HL-60 (cell line): ENCODE results near the gene ZG16B.

Experiments used
- DNase-seq, 2 experiments: peaks; one replicate each; pipeline ENCODE4 v3.0.0-alpha.2; 2010 to 2020; ENCODE audit warnings: low read depth in 1 of 2, low spot score in 1 of 2
- H3K27ac ChIP-seq: fragments of 250-450 bp; sonication (Bioruptor Pico); replicated peaks from 2 replicates; pipeline ENCODE4 v1.5.1; 2020; ENCODE audit warnings: mild to moderate bottlenecking, moderate library complexity
- H3K27me3 ChIP-seq: fragments of 250-450 bp; sonication (Bioruptor Pico); 2 replicates; pipeline ENCODE4 v1.5.1; 2021; ENCODE audit warnings: mild to moderate bottlenecking, moderate library complexity; ENCODE audit not compliant: insufficient read depth, poor library complexity, severe bottlenecking
- H3K4me3 ChIP-seq: replicated peaks from 2 replicates; pipeline ENCODE4 v1.5.1; 2011; ENCODE audit warnings: mild to moderate bottlenecking, control low read depth, low read length; ENCODE audit not compliant: insufficient read depth
- GABPA ChIP-seq: IDR thresholded peaks from 2 replicates; pipeline ENCODE4 v1.6.1; 2012; ENCODE audit warnings: low read depth
- POLR2AphosphoS5 ChIP-seq: IDR thresholded peaks from 2 replicates; pipeline ENCODE4 v1.6.1; 2012; ENCODE audit warnings: low read depth
- REST ChIP-seq: IDR thresholded peaks from 2 replicates; pipeline ENCODE4 v1.6.1; 2012; ENCODE audit warnings: low read depth; ENCODE audit not compliant: insufficient replicate concordance
- SPI1 ChIP-seq: IDR thresholded peaks from 2 replicates; pipeline ENCODE4 v1.6.1; 2012; ENCODE audit warnings: low read depth, mild to moderate bottlenecking, borderline replicate concordance
- TF ChIP-seq, protein P1 (sequence below): IDR thresholded peaks from one replicate; pipeline ENCODE4 v1.5.1; 2011; ENCODE audit warnings: low read length, control low read depth, inconsistent platforms; ENCODE audit not compliant: insufficient read depth

Gene ZG16B

DNA sequence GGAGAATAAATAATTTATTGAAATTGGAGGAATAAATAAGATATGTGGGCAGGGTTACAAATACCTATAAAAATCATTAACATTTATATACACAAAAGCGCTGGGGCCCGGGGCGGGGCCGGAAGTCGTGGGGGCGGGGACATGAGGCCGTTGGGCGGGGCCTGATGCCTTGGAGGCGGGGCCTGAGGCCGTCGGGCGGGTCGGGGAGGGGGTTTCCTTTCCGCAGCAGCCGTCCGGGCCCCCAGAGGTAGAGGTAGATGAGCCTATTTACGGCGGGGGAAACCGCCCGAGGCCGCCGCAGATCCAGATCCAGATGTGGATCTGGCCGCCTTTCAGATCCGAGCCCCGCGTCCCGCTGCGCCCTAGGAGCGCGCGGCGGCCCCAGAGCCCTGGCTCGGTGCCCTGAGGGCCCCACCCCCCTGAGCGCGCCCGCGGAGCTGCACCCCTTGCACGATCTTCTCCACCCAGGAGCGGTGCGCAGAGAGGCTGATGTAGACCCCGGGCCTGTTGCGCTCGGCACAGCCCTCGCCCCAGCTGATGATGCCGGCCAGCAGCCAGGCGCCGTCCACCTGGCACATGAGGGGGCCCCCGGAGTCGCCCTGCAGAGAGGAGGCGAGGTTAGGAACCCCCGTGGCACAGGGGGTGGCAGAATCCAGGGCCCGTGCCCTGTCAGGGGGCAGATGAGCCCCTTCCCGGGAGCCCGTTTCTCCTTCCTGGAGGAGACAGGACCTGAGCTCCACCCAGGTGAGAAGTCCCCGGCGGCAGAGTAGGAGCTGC, 22.8 kb downstream of the ZG16B start:
- TF ChIP-seq SPI1, result no peak
- TF ChIP-seq GABPA, result no peak
- TF ChIP-seq POLR2AphosphoS5, result no peak
- TF ChIP-seq, protein P1, sequence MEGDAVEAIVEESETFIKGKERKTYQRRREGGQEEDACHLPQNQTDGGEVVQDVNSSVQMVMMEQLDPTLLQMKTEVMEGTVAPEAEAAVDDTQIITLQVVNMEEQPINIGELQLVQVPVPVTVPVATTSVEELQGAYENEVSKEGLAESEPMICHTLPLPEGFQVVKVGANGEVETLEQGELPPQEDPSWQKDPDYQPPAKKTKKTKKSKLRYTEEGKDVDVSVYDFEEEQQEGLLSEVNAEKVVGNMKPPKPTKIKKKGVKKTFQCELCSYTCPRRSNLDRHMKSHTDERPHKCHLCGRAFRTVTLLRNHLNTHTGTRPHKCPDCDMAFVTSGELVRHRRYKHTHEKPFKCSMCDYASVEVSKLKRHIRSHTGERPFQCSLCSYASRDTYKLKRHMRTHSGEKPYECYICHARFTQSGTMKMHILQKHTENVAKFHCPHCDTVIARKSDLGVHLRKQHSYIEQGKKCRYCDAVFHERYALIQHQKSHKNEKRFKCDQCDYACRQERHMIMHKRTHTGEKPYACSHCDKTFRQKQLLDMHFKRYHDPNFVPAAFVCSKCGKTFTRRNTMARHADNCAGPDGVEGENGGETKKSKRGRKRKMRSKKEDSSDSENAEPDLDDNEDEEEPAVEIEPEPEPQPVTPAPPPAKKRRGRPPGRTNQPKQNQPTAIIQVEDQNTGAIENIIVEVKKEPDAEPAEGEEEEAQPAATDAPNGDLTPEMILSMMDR, result no peak
- Histone ChIP-seq H3K27ac (no peak overlapping the region), H3K4me3 (no peak overlapping the region), H3K27me3 (peaks cover 3% of the 10 kb centered on the region)
- DNase-seq, result no peak

DNA sequence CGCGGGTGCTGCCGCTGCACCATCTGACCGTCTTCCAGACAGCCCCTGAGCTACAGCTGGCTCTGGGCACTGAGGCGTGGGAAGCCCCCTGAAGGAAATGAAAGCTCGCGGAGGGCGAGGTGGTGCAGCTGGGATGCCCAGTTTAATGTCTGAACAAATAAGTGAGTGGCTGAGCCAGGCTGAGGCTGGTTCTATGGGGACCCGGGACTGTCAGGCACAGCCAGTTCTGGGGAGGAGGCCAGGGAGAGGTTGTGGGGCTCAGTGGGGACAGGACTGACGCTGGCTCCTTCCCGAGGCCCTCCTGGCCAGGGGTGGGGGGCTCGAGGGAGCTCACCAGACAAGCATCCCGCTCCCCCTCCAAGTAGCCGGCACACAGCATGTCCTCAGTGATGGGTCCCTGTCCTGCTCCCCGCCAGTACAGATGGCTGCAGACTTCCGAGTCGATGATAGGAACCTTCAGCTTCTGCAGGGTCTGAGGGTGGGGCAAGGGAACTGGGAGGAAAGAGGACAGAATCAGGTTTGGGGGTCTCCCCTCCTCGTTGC, 23.5 kb downstream of the ZG16B start:
- Histone ChIP-seq H3K27ac (no peak overlapping the region), H3K4me3 (no peak overlapping the region), H3K27me3 (peaks cover 10% of the 10 kb centered on the region)
- no peak for DNase-seq
- no peak for TF ChIP-seq POLR2AphosphoS5
- no peak for TF ChIP-seq GABPA
- TF ChIP-seq SPI1, result no peak
- TF ChIP-seq REST, result no peak
- TF ChIP-seq, protein P1, result no peak

- Histone ChIP-seq H3K4me3 (no peak overlapping the region), H3K27ac (no peak overlapping the region), H3K27me3 (peaks cover 15% of the 10 kb centered on the region)
- DNase-seq, result peak in 1 of 2 experiments; percentile 34
- TF ChIP-seq, protein P1, result peak; percentile 51
- TF ChIP-seq SPI1, result no peak
Observed at GRCh38 chr16:2854700-2855309, 24.7 kb downstream of the ZG16B start.

DNA sequence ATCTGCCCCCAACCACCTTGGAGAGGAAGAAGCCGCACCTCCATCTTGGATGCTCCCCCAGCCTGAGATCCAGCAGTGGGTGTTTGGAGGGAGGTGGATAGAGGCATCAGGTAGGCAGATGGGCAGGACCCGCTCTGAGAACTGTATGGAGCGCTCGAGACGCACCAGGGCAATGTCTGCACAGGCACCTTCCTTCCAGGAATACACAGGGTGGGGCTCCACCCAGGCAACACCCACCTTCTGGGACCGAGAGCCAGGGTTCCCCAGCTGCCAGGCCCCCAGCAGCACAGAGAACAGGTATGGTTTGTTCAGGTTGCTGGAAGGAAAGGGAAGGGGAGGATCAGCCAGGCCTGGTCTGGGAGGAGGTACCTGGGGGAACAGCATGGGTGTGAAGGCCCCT, 25.4 kb downstream of the ZG16B start:
- H3K27me3 ChIP-seq, result peaks cover 15% of the 10 kb centered on the region
- DNase-seq, result no peak
- H3K4me3 ChIP-seq, result no peak overlapping the region
- TF ChIP-seq SPI1 (no peak), POLR2AphosphoS5 (no peak), GABPA (no peak), REST (no peak)
- TF ChIP-seq, protein P1, result no peak
- no peak overlapping the region for H3K27ac ChIP-seq
